ENCODE measurements around the gene TMEM50B. TPM values are rescaled to one million over a fixed set of nuclear protein-coding genes. Genes with fewer than 3 reads are reported as not detected.

The TMEM50B gene
- total and polyA plus RNA-seq, 7 donors = 9.0 to 106 (median 63.3) TPM

DNA sequence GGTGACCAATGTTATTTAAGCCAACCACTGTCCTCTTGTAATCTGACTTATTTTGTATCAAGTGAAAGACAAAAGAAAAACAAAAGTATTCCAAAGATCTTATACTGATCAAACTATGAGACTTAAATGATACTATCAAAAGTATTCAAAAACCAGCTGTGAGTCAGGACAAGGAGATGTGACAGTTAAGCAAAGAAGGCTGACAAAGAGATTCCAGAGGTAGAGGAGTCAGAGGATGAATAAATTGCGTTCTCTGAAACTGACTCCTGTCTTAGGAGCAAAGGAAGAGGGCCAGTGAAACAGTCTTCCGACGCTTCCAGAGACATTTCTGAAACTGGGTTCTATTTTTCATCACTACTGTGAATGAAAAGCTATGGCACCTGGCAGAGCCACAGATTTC is 20.9 kb downstream of the TMEM50B start:
- Histone ChIP-seq H3K36me3 (peaks cover 0 to 87% (median 23%) of the 10 kb centered on the region in 4 donors), H3K9me3 (no peaks in the 10 kb centered on the region), H3K4me3 (no peak overlapping the region), H3K27me3 (no peaks in the 10 kb centered on the region), H3K27ac (no peak overlapping the region), H3K4me1 (no peaks in the 10 kb centered on the region)
- DNase-seq = no peak
- intact Hi-C loops (cut with DNase I) = no loop called here
- no peak for TF ChIP-seq POLR2A (IDR thresholded peaks at IDR 0.05)
- no peak for TF ChIP-seq EP300 (IDR thresholded peaks at IDR 0.05)
- TF ChIP-seq POLR2AphosphoS5 (IDR thresholded peaks at IDR 0.05) = no peak
- TF ChIP-seq CTCF (IDR thresholded peaks at IDR 0.05) = no peak
- 99% methylated on average over 3 of the region's 3 CpGs for WGBS, 2 donors

- Histone ChIP-seq H3K9me3 (no peaks in the 10 kb centered on the region), H3K4me1 (no peaks in the 10 kb centered on the region), H3K36me3 (peaks cover 0 to 85% (median 18%) of the 10 kb centered on the region in 4 donors), H3K4me3 (no peak overlapping the region), H3K27ac (no peak overlapping the region), H3K27me3 (no peaks in the 10 kb centered on the region)
- 71 to 82% methylated on average over 6 of the region's 6 CpGs for WGBS, 2 donors
- TF ChIP-seq EP300 (IDR thresholded peaks at IDR 0.05) (no peak), POLR2A (IDR thresholded peaks at IDR 0.05) (no peak), CTCF (IDR thresholded peaks at IDR 0.05) (no peak), POLR2AphosphoS5 (IDR thresholded peaks at IDR 0.05) (no peak)
- DNase-seq = no peak
- intact Hi-C loops (cut with DNase I) = no loop called here
Observed at GRCh38 chr21:33455686-33456446, 23.9 kb downstream of the TMEM50B start.

DNA sequence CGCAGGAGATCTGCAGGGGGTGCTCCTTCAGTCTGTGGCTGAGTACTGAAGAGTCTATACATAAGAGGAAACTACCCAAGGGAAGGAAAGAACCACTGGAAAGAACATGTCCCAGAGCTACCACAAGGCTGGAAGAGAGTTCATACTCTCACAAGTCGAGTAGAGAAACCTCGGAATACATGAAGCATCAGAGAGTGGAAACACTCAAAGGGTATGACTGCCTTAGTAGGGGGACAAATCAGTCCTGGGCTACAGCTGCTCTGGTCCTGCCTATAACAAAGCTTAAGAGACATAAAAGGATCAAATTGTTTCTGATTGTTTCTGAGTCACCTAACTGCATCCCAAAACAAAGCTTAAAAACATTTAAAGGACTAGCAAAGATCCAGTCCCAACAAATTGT is 27.4 kb downstream of the TMEM50B start:
- 87 to 94% methylated on average over 3 of the region's 3 CpGs for WGBS, 2 donors
- Histone ChIP-seq H3K27me3 (no peaks in the 10 kb centered on the region), H3K27ac (no peak overlapping the region), H3K4me3 (no peak overlapping the region), H3K4me1 (no peaks in the 10 kb centered on the region), H3K9me3 (no peaks in the 10 kb centered on the region), H3K36me3 (peaks cover 0 to 72% (median 19%) of the 10 kb centered on the region in 4 donors)
- no peak for DNase-seq
- intact Hi-C loops (cut with DNase I) = no loop called here
- TF ChIP-seq POLR2A (IDR thresholded peaks at IDR 0.05) (no peak), EP300 (IDR thresholded peaks at IDR 0.05) (no peak), CTCF (IDR thresholded peaks at IDR 0.05) (no peak), POLR2AphosphoS5 (IDR thresholded peaks at IDR 0.05) (no peak)

DNA sequence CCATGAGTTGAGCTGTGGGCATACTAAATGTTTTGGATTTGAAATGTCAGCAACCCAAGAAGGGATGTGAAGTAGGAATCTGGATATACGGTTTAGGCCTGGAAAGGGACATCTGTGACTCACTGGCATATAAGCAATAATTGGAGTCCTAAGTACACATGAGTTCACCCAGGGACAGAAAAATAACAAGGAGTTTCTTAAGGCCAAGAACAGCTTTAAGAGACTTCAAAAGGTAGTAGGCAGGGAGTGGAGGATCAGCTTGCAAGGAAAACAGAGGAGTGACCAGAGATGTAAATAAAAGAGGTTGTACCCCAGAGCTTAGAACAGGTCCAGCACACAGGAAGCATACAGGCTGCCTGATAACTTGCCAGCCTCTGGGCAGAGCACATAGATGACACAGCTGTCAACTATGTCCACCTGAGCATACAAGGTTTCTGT is 28.1 kb downstream of the TMEM50B start:
- peaks cover 0 to 72% (median 18%) of the 10 kb centered on the region in 4 donors for H3K36me3 ChIP-seq
- no peak overlapping the region for H3K4me3 ChIP-seq
- TF ChIP-seq POLR2AphosphoS5 (IDR thresholded peaks at IDR 0.05) = no peak
- no peak for TF ChIP-seq POLR2A (IDR thresholded peaks at IDR 0.05)
- TF ChIP-seq EP300 (IDR thresholded peaks at IDR 0.05) = no peak
- no peak for TF ChIP-seq CTCF (IDR thresholded peaks at IDR 0.05)
- no peak overlapping the region for H3K27ac ChIP-seq
- H3K9me3 ChIP-seq = no peaks in the 10 kb centered on the region
- 21 to 73% methylated on average over 1 of the region's 1 CpG for WGBS, 2 donors
- H3K4me1 ChIP-seq = no peaks in the 10 kb centered on the region
- no peak for DNase-seq
- H3K27me3 ChIP-seq = no peaks in the 10 kb centered on the region
- intact Hi-C loops (cut with DNase I) = no loop called here
